Right lobe of liver (tissue), 6 donors: ENCODE measurements around the gene ENTPD8. TPM values are rescaled to one million over a fixed set of nuclear protein-coding genes. Genes with fewer than 3 reads are reported as not detected.

Experiments
- ATAC-seq, 4 donors: fragments of 200-7000 bp; cut with Tn5 transposase; one replicate each; pipeline ENCODE4 v1.9.1; 2020; ENCODE audit warnings: mild to moderate bottlenecking in 4 of 4, moderate library complexity in 4 of 4
- DNase-seq, 3 donors: peaks; one replicate each; pipeline ENCODE4 v3.0.0-alpha.2; 2020
- H3K27ac ChIP-seq, 3 donors: fragments of 200-600 bp; one replicate each; pipeline ENCODE4 v1.8.0; 2022
- H3K27me3 ChIP-seq, 2 donors: fragments of 200-600 bp; one replicate each; pipeline ENCODE4 v1.8.0; 2022
- H3K36me3 ChIP-seq, 4 donors: fragments of 200-600 bp; sonication (generic) in 1 of 4; one replicate each; pipeline versions ENCODE4 v1.5.1 to v1.8.0; 2017 to 2022; ENCODE audit warnings: control low read depth in 1 of 4
- H3K4me1 ChIP-seq, 4 donors: fragments of 200-600 bp; sonication (generic) in 1 of 4; one replicate each; pipeline versions ENCODE4 v1.5.1 to v1.8.0; 2017 to 2022; ENCODE audit warnings: control low read depth in 1 of 4
- H3K4me3 ChIP-seq, 3 donors: fragments of 200-600 bp; one replicate each; pipeline ENCODE4 v1.8.0; 2022
- H3K9me3 ChIP-seq, 4 donors: fragments of 200-600 bp; sonication (generic) in 1 of 4; one replicate each; pipeline versions ENCODE4 v1.5.1 to v1.8.0; 2017 to 2022; ENCODE audit warnings: control low read depth in 1 of 4
- CTCF ChIP-seq, 4 donors: fragments of 200-600 bp in 3 of 4; fragments of 450-650 bp in 1 of 4; IDR thresholded peaks; one replicate each; pipeline versions ENCODE4 v1.5.1 to v1.8.0; 2016 to 2022; ENCODE audit warnings: antibody characterized with exemption in 4 of 4, mild to moderate bottlenecking in 2 of 4
- POLR2A ChIP-seq: fragments of 450-650 bp; IDR thresholded peaks from one replicate; pipeline ENCODE4 v1.6.1; 2017; ENCODE audit warnings: antibody characterized with exemption, mild to moderate bottlenecking
- WGBS: methylation state at CpG from one replicate; pipeline ENCODE4 v1.1.6; 2018; ENCODE audit warnings: low coverage, low lambda C conversion rate; ENCODE audit not compliant: insufficient coverage; ENCODE audit errors: missing lambda C conversion rate; 5-methylcytosine and 5-hydroxymethylcytosine counted together
- intact Hi-C, 2 donors: fragments of 100-400 bp; cut with DNase I; formaldehyde crosslinking; loops; one replicate each; pipeline versions ENCODE4 v1.11.2 to v1.14.1; 2022
- total RNA-seq, 6 experiments: library from RNA; depleted of rRNA in 2 of 6; stranded (reverse); fragments of >200 nt in 2 of 6; fragmentation: NEBNext Ultra II Directional in 3 of 6; extraction: Animal tissue kit (Norgen Biotek cat#: 25700) in 3 of 6; gene quantifications; one replicate each; pipeline versions ENCODE4 v1.1.0 to v1.2.4, GENCODE V29; 2016 to 2023
- donor health status: DM: no; HTN: yes; CAD: no.
- donor health status: DM: no; HTN: no; CAD: no.
- donor health status: DM: no; HTN: no; CAD: no.
- donor health status: DM: no; HTN: yes; CAD: no.
- donor health status: DM: no; HTN: yes; CAD: no.

Gene ENTPD8
- total RNA-seq, 6 experiments from 2014 or later, result 3.3 to 11.5 (median 7.5) TPM

GRCh38 chr9:137434498-137435380, 6.4 kb downstream of the ENTPD8 start:
- Histone ChIP-seq H3K4me3 (no peak overlapping the region), H3K27me3 (no peaks in the 10 kb centered on the region), H3K9me3 (no peaks in the 10 kb centered on the region), H3K4me1 (no peaks in the 10 kb centered on the region), H3K27ac (no peak overlapping the region), H3K36me3 (no peaks in the 10 kb centered on the region)
- ATAC-seq (no peak), DNase-seq (peak in 2 of 3 donors; percentile 27 to 57)
- intact Hi-C loops, result no loop called here
- TF ChIP-seq POLR2A, result no peak
- TF ChIP-seq CTCF (IDR thresholded peaks at IDR 0.05), result no peak
- 60% methylated on average over 4 of the region's 43 CpGs for WGBS

- peak in 2 of 3 donors; percentile 21 to 54 for DNase-seq
Measured at GRCh38 chr9:137433916-137434431, 7.2 kb downstream of the ENTPD8 start.

GRCh38 chr9:137433349-137433915, 7.7 kb downstream of the ENTPD8 start:
- no peaks in the 10 kb centered on the region for H3K27me3 ChIP-seq
- no CpG with 5 or more reads among the region's 19 CpGs for WGBS
- H3K36me3 ChIP-seq, result no peaks in the 10 kb centered on the region
- no peak for TF ChIP-seq POLR2A
- no peak for TF ChIP-seq CTCF (IDR thresholded peaks at IDR 0.05)
- DNase-seq (peak in 2 of 3 donors; percentile 14 to 45), ATAC-seq (no peak)
- H3K4me1 ChIP-seq, result no peaks in the 10 kb centered on the region
- no peak overlapping the region for H3K27ac ChIP-seq
- H3K4me3 ChIP-seq, result no peak overlapping the region
- no peaks in the 10 kb centered on the region for H3K9me3 ChIP-seq
- intact Hi-C loops, result no loop called here

More at GRCh38 chr9:137433916-137434431, 7.2 kb downstream of the ENTPD8 start:
- H3K27me3 ChIP-seq, result no peaks in the 10 kb centered on the region
- H3K4me3 ChIP-seq, result no peak overlapping the region
- H3K4me1 ChIP-seq, result no peaks in the 10 kb centered on the region
- no peak for ATAC-seq
- no peaks in the 10 kb centered on the region for H3K36me3 ChIP-seq
- H3K27ac ChIP-seq, result no peak overlapping the region
- TF ChIP-seq CTCF (IDR thresholded peaks at IDR 0.05) (no peak), POLR2A (no peak)
- intact Hi-C loops, result no loop called here
- no CpG with 5 or more reads among the region's 26 CpGs for WGBS
- no peaks in the 10 kb centered on the region for H3K9me3 ChIP-seq

GRCh38 chr9:137432687-137433348, 8.3 kb downstream of the ENTPD8 start:
- TF ChIP-seq CTCF (IDR thresholded peaks at IDR 0.05), result no peak
- TF ChIP-seq POLR2A, result no peak
- ATAC-seq, result no peak
- Histone ChIP-seq H3K36me3 (no peaks in the 10 kb centered on the region), H3K27ac (no peak overlapping the region), H3K4me3 (no peak overlapping the region), H3K27me3 (no peaks in the 10 kb centered on the region), H3K9me3 (no peaks in the 10 kb centered on the region), H3K4me1 (no peaks in the 10 kb centered on the region)
- 70% methylated on average over 2 of the region's 20 CpGs for WGBS
- intact Hi-C loops, result no loop called here
- DNase-seq, result peak in 2 of 3 donors; percentile 18 to 51
